Fibroblast of skin of abdomen (primary cell): ENCODE data around the gene FMO4. TPM values are rescaled to one million over a fixed set of nuclear protein-coding genes. Genes with fewer than 3 reads are reported as not detected.

Source experiments
- DNase-seq: peaks from one replicate; pipeline ENCODE4 v3.0.0-alpha.2; 2013
- polyA plus RNA-seq, 2 experiments: library from polyadenylated mRNA; unstranded; fragments of 120-200 nt; gene quantifications; one replicate each; pipeline ENCODE4 v1.2.1, GENCODE V29; 2013; ENCODE audit not compliant: insufficient read length in 2 of 2

The FMO4 gene
- polyA plus RNA-seq (2013, experiment 1 of 2; ENCODE audit: insufficient read length), result 1.1 TPM
- polyA plus RNA-seq (2013, experiment 2 of 2; ENCODE audit: insufficient read length), result 1.5 TPM

GRCh38 chr1:171313835-171314320 lies at the start of gene FMO4:
TSS of gene FMO4 (plus strand) at chr1:171314183. CDS start at chr1:171319826, 5,643 bp downstream.
- DNase-seq, result peak; percentile 99

DNA sequence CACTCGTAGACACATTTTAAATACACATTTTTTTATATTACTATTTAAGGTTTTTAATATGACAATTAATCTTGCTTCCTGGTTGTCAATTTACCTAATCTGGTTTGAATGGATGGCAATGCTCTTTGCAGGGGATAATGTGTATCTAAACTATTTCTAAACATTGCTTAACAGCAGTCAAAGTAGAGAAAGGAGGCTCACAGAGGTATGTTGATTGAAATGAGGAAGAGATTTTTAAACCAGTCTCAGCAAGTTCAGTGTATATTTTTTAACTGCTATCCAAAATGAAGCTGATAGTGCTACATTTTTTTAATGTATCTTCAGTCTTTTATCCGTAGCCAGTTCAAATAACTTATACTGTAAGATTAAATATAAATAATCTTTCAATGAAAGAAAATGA lies 48.3 kb upstream of the FMO4 start:
- DNase-seq, result no peak

GRCh38 chr1:171266930-171267329 lies 47.1 kb upstream of the FMO4 start:
- DNase-seq, result no peak

- DNase-seq, result peak; percentile 85
Measured at GRCh38 chr1:171267391-171267790, 46.6 kb upstream of the FMO4 start.

DNA sequence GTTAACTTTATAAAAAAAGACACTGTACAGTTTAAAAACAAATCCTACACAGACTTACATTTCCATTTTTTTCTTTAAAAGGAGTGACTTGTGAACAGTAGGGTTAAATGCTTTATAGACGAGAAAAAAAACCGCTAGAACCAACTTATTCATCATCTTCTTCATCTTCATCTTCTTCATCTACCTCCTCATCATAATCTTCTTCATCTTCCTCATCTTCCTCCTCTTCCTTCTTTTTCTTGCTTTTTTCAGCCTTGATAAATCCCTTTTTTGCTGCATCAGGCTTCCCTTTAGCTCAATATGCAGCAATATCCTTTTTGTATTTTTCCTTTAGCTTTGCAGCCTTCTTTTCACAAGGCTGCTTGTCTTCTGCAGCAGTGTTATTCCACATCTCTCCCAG lies 43.2 kb upstream of the FMO4 start:
- DNase-seq, result no peak

- DNase-seq, result no peak
Measured at GRCh38 chr1:171277534-171277933, 36.4 kb upstream of the FMO4 start.

- DNase-seq, result no peak
Measured at GRCh38 chr1:171279234-171279633, 34.7 kb upstream of the FMO4 start.

DNA sequence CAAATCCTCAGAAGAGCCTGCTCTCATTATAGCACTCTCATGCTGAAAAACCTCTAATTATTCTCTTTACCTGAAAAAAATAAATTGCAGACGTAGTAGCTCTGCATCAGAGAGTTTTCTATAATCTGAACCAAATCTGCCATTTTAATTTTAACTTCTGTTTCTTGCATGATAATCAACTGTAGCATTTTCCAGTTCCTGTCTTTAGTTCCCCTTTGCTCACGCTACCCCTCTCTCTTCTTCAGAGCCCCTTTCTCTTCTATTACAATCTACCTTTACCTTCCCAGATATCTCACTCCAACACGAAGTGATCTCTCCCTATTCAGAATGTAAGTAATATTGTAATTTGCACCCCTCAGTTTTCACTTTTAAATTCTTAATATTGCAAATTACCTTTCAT lies 34.3 kb upstream of the FMO4 start:
- no peak for DNase-seq

DNA sequence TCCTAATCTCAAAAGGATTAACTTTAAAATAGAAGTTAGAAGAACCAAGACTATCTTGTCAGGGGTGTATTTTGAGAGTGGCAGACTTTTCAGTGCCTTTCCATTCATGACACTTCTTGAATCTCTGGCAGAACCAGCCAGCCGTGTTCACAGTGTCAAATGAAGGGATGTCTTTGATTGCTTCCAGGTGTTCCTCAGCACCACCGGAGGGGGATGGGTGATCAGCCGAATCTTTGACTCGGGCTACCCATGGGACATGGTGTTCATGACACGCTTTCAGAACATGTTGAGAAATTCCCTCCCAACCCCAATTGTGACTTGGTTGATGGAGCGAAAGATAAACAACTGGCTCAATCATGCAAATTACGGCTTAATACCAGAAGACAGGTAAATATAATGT lies 33.4 kb upstream of the FMO4 start:
- no peak for DNase-seq

GRCh38 chr1:171286032-171286705 lies 27.8 kb upstream of the FMO4 start:
- peak; percentile 30 for DNase-seq

DNA sequence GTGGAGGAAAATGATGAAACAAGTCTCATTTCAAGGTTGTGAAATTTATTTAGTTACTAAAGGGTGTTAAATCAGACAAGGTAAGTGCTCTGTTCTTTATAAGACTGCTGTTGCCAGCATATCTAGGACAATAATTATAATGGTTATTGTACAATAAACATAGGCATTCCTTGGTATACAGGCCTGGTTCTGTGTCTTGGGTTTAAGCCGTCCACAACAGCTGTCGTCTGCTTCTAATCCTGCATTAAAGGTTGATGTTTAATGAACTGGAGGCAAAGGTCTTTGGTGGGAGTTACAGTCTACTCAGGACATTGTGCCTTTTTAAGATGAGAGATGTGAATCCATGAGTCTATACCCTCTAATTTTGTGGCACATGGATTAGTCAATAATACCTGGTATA lies 23.4 kb upstream of the FMO4 start:
- no peak for DNase-seq

- DNase-seq, result peak; percentile 92
Measured at GRCh38 chr1:171292799-171293198, 21.2 kb upstream of the FMO4 start.

DNA sequence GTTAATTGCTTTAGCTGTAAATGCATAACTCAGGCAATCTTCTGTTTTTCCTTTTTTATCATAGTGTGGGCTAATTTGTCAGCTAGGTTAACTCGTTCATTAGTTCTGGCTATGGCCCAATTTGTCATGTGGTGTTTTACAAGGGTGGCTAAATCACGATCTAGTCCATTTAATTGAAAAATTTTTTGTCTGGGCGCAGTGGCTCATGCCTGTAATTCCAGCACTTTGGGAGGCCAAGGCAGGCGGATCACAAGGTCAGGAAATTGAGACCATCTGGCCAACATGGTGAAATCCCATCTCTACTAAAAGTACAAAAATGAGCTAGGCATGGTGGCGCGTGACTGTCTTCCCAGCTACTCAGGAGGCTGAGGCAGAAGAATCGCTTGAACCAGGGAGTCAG lies 18.6 kb upstream of the FMO4 start:
- DNase-seq, result peak; percentile 64

DNA sequence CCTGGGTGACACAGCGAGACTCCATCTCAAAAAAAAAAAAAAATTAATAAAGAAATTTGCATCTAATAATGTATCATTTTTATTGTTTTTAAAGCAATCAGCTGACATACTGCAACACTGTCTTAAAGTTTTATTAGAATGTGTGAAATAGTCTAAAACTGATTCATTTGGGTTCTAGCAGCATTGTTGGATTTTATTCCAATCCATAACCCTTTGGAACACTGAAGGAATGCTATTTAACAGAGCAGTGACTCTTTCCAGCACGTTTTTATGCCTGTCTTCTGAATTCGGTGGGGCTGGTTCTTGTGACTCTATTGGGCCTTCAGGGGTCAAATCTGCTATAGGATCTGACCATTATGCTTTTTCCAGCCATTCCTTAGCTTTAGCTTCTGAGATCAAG lies 18.2 kb upstream of the FMO4 start:
- no peak for DNase-seq

GRCh38 chr1:171296897-171297296 lies 17.1 kb upstream of the FMO4 start:
- DNase-seq, result no peak

DNA sequence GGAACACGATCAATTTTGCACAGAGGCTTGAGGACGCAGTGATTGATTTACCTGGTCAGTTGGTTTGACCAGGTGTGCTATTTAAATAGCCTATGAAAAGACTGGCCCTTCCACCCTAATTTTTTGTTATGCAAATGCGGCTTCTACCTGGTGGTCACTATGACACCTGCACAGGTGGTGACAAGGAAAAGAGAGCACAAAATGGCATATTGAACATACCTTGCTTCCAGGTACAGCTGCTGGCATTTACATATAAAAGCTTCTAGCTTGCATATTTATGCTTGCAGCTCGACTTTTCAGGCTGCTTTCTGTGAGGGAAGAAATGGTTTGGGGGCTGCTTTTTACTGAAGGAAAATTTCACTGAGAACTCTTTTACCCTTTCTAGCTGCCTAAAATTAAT lies 15.3 kb upstream of the FMO4 start:
- no peak for DNase-seq

DNA sequence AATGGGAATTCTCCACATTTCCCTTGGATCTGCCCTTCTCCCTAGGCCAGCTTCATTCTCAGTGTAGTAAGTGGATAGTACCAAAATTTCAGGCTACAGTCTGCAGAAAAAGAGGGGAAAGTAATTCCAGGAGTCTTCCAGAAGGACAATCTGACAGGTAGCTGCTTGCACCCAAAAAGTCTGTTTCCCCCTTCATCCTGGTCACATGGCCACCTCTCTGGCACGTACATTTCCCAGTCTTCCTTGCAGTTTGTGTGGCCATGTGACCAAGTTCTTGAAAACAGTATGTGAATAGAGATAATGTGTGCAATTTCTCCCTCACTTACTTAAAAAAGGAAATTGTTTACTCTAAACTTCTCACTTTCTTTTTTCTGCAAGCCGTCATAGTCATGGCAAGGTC lies 14.6 kb upstream of the FMO4 start:
- DNase-seq, result no peak

- no peak for DNase-seq
Measured at GRCh38 chr1:171300401-171300800, 13.6 kb upstream of the FMO4 start.

- no peak for DNase-seq
Measured at GRCh38 chr1:171310661-171311087, 3.3 kb upstream of the FMO4 start.

- DNase-seq, result no peak
Measured at GRCh38 chr1:171311771-171312558, 2.0 kb upstream of the FMO4 start.

DNA sequence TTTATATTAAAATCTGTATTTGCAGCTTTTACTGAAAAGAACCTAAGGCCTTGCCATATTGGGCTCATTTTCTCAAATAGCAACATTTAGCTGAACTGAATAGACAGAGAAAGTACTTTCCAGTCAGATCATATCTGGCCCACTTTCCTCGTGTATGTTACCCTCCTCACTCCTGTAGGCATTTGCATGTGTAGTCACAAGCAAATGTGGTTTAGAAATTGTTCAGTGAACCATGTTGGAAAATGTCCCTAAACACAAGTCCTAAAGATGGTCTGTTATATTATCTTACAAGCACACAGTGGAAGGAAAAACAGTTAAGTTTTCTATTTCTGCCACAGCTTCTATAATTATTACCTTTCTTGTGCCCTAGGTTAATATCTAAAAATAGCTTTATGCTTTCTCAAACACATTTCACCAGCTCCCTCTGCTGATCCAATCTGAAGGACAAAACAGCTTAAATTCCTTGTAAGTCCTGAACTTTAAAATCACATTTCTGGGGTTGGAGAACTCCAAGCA lies 606 bp upstream of the FMO4 start:
- DNase-seq, result no peak

GRCh38 chr1:171329251-171329650 lies 15.3 kb downstream of the FMO4 start:
- DNase-seq, result no peak

DNA sequence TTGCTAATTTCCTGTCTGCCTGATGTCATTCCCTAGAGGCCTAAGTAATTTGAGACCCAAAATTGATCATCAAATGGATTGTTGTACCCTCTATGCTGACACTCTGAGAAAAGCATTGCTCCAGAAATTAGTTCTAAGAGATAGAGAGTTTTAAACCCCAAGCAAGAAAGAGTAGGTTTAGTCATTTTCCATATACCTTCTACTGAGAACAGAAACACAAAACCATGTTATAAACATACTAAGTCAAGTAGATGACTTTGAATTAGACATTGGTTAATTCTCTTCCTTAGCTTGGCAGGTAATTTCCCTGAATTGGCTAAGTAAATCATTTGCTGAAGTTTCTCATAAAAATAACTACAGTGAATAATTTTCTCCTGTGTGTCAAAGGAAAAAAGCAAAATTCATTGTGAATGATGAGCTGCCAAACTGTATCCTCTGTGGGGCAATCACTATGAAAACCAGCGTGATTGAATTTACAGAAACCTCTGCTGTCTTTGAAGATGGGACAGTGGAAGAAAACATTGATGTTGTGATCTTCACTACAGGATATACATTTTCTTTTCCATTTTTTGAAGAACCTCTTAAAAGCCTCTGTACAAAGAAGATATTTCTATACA lies 20.1 kb downstream of the FMO4 start:
- DNase-seq, result no peak
